SK-N-SH (cell line): Measurements from ENCODE around the gene CACNA1D. TPM values are rescaled to one million over a fixed set of nuclear protein-coding genes. Genes with fewer than 3 reads are reported as not detected.

ENCODE experiments used
- CTCF ChIA-PET: fragments of 300-600, 350-600 bp; formaldehyde crosslinking; extraction: SDS; loops from one replicate; lab custom pipeline; 2021; lab: Yijun Ruan, JAX
- POLR2A ChIA-PET: fragments of 350-600 bp; sonication (Branson Sonifier 250); formaldehyde crosslinking; extraction: SDS; loops from one replicate; lab custom pipeline; 2020; ENCODE audit warnings: antibody characterized with exemption, inconsistent platforms; lab: Yijun Ruan, JAX
- DNase-seq: peaks from one replicate; pipeline ENCODE4 v3.0.0; 2012
- H2AFZ ChIP-seq: fragments of 200-600 bp; sonication (generic); 2 replicates; pipeline ENCODE4 v1.8.1; 2016; ENCODE audit warnings: antibody characterized with exemption, mild to moderate bottlenecking, low read depth
- H3F3A ChIP-seq: fragments of 200-600 bp; sonication (generic); replicated peaks from 2 replicates; pipeline ENCODE3; 2016; ENCODE audit warnings: antibody characterized with exemption, mild to moderate bottlenecking; ENCODE audit not compliant: insufficient read depth
- H3K27ac ChIP-seq, 2 experiments: fragments of 200-500 bp in 1 of 2; fragments of 200-600 bp in 1 of 2; sonication (Bioruptor generic) in 1 of 2; sonication (generic), shearing (Covaris generic) in 1 of 2; 2 replicates each; pipeline versions ENCODE4 v1.5.1 to v1.6.1; 2014 to 2016; ENCODE audit warnings: low read depth in 2 of 2, inconsistent platforms in 1 of 2, low read length in 1 of 2, mild to moderate bottlenecking in 1 of 2, mixed read lengths in 1 of 2
- H3K27me3 ChIP-seq: fragments of 200-600 bp; sonication (generic), shearing (Covaris generic); 2 replicates; pipeline ENCODE4 v1.6.1; 2016; ENCODE audit warnings: mixed run types; ENCODE audit not compliant: insufficient read depth
- H3K36me3 ChIP-seq, 2 experiments: fragments of 200-500 bp in 1 of 2; fragments of 200-600 bp in 1 of 2; sonication (Bioruptor generic) in 1 of 2; sonication (generic) in 1 of 2; replicated peaks in 1 of 2; 2 replicates each; pipeline versions ENCODE3 to v1.5.1; 2014 to 2016; ENCODE audit warnings: low read length in 1 of 2, mild to moderate bottlenecking in 1 of 2; ENCODE audit not compliant: insufficient read depth in 2 of 2, control insufficient read depth in 1 of 2
- H3K4me1 ChIP-seq, 2 experiments: fragments of 200-500 bp in 1 of 2; fragments of 200-600 bp in 1 of 2; sonication (Bioruptor generic) in 1 of 2; sonication (generic), shearing (Covaris generic) in 1 of 2; 2 replicates each; pipeline versions ENCODE4 v1.5.1 to v1.6.1; 2014 to 2016; ENCODE audit warnings: low read depth in 1 of 2, low read length in 1 of 2, mixed run types in 1 of 2; ENCODE audit not compliant: insufficient read depth in 2 of 2, control insufficient read depth in 1 of 2
- H3K4me2 ChIP-seq: fragments of 200-600 bp; sonication (generic), shearing (Covaris generic); 2 replicates; pipeline ENCODE4 v1.6.1; 2017; ENCODE audit warnings: mixed run types
- H3K4me3 ChIP-seq, 2 experiments: fragments of 200-500 bp in 1 of 2; fragments of 200-600 bp in 1 of 2; sonication (Bioruptor generic) in 1 of 2; sonication (generic), shearing (Covaris generic) in 1 of 2; 2 replicates each; pipeline versions ENCODE4 v1.5.1 to v1.8.1; 2014 to 2016; ENCODE audit warnings: low read depth in 2 of 2, inconsistent platforms in 1 of 2, low read length in 1 of 2, mild to moderate bottlenecking in 1 of 2, mixed read lengths in 1 of 2, moderate library complexity in 1 of 2
- H3K79me2 ChIP-seq: fragments of 200-600 bp; sonication (generic); 2 replicates; pipeline ENCODE4 v1.8.1; 2017; ENCODE audit warnings: mild to moderate bottlenecking; ENCODE audit not compliant: insufficient read depth
- H3K9ac ChIP-seq: fragments of 200-600 bp; sonication (generic); 2 replicates; pipeline ENCODE4 v1.6.1; 2017; ENCODE audit warnings: mixed run types
- H3K9me2 ChIP-seq: fragments of 200-600 bp; sonication (generic); 2 replicates; pipeline ENCODE4 v1.6.1; 2017; ENCODE audit warnings: mixed run types
- H3K9me3 ChIP-seq: fragments of 200-600 bp; sonication (generic); 2 replicates; pipeline ENCODE4 v1.6.1; 2017; ENCODE audit warnings: mixed run types, mild to moderate bottlenecking, moderate library complexity
- H4K20me1 ChIP-seq: fragments of 200-600 bp; sonication (generic); 2 replicates; pipeline ENCODE4 v1.6.1; 2017; ENCODE audit warnings: mild to moderate bottlenecking, mixed run types; ENCODE audit not compliant: insufficient read depth
- EP300 ChIP-seq, 2 experiments: IDR thresholded peaks; 2 replicates each; pipeline versions ENCODE4 v1.4.0 to v1.6.1; 2012; ENCODE audit warnings: borderline replicate concordance in 1 of 2, low read depth in 1 of 2, low read length in 1 of 2
- EZH2phosphoT487 ChIP-seq: fragments of 200-600 bp; sonication (generic); IDR thresholded peaks from 2 replicates; pipeline ENCODE4 v1.6.1; 2017; ENCODE audit warnings: low read depth, mixed run types, mild to moderate bottlenecking, antibody characterized with exemption, moderate library complexity, borderline replicate concordance
- FOSL2 ChIP-seq: IDR thresholded peaks from 2 replicates; pipeline ENCODE4 v1.4.0; 2012; ENCODE audit warnings: low read depth, mild to moderate bottlenecking, moderate library complexity, borderline replicate concordance
- FOXJ3 ChIP-seq: sonication (generic); formaldehyde crosslinking; IDR thresholded peaks from 2 replicates; pipeline ENCODE4 v1.5.1; 2020; ENCODE audit warnings: mild to moderate bottlenecking, missing genetic modification reagents
- FOXM1 ChIP-seq: IDR thresholded peaks from 2 replicates; pipeline ENCODE4 v1.4.0; 2012; ENCODE audit warnings: low read depth, mild to moderate bottlenecking
- GATA2 ChIP-seq: sonication (generic); formaldehyde crosslinking; IDR thresholded peaks from 2 replicates; pipeline ENCODE4 v1.5.0; 2020; ENCODE audit warnings: mild to moderate bottlenecking, missing genetic modification reagents
- JUND ChIP-seq: IDR thresholded peaks from 2 replicates; pipeline ENCODE4 v1.4.0; 2012
- NFIC ChIP-seq: IDR thresholded peaks from 2 replicates; pipeline ENCODE4 v1.4.0; 2012; ENCODE audit warnings: borderline replicate concordance
- NRF1 ChIP-seq: IDR thresholded peaks from 2 replicates; pipeline ENCODE4 v1.6.1; 2012; ENCODE audit warnings: low read depth, mild to moderate bottlenecking, low read length
- SMC3 ChIP-seq: IDR thresholded peaks from 2 replicates; pipeline ENCODE4 v1.6.1; 2012; ENCODE audit warnings: low read depth, low read length, improper control_type of control experiment
- TAF1 ChIP-seq: IDR thresholded peaks from 2 replicates; pipeline ENCODE4 v1.6.1; 2012; ENCODE audit warnings: low read depth, mild to moderate bottlenecking, low read length, moderate library complexity, borderline replicate concordance
- TCF12 ChIP-seq: IDR thresholded peaks from 2 replicates; pipeline ENCODE4 v1.4.0; 2012
- USF1 ChIP-seq: IDR thresholded peaks from 2 replicates; pipeline ENCODE4 v1.4.0; 2012; ENCODE audit warnings: low read depth, borderline replicate concordance
- WGBS: methylation state at CpG from one replicate; pipeline ENCODE4 v1.1.6; 2017; ENCODE audit warnings: low lambda C conversion rate; 5-methylcytosine and 5-hydroxymethylcytosine counted together
- polyA plus RNA-seq, 3 experiments: library from polyadenylated mRNA; depleted of rRNA; stranded (reverse); fragments of >200 nt; gene quantifications; 2 replicates each; pipeline ENCODE4 v1.2.3, GENCODE V29; 2012
- TF ChIP-seq, protein P1 (sequence below): fragments of 150-350 bp; IDR thresholded peaks from 2 replicates; pipeline ENCODE4 v1.6.1; 2016; ENCODE audit warnings: mild to moderate bottlenecking, low read depth, low read length

CACNA1D gene
- polyA plus RNA-seq, 1 of the 3 experiments (the other 2 are of a cell fraction) = 0.12 TPM

GRCh38 chr3:53843195-53844177, 349.1 kb downstream of the CACNA1D start (continued):
- TF ChIP-seq FOXJ3 = no peak
- no peak for TF ChIP-seq EZH2phosphoT487
- no peak for TF ChIP-seq GATA2 (CRISPR knock-in tag)
- TF ChIP-seq FOSL2 = no peak

DNA sequence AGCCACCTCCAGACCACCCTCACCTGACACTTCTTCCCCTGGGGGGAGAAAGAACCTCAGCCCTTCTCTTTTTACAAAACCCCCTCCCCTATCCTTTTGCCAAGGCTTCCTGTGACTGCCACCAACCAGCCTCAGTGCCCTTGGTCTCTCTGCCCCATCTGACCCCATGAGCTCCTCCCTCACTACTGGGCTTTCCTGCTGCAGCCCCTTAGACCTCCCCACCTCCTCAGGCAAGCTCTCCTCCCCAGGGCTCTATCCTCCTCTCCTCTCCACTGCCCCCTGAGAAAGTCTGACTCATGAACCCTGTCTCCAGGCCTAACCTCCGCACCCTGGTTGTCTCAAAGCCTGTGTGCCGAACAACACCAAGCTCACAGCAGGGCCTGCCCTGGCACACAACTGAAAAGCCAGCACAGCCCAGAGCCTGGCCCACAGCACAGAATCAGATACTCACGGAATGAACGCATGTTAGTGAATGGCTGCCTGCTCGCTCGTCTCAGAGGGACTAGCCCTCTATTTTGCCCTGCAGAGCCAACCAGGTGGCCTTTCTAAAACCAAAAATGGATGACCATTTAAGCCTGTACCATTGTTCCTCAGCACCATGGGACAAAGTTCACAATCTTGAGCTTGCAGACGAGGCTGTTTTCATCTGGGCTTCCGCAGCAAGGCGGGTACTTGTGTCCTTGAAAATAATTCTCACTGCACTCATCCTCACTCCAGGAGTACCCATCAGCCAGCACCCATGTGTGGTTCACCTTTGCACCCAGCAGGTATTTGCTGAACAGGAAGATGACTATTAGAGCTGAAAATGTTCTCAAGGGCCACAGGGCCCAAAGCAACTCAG, 350.1 kb downstream of the CACNA1D start:
- Histone ChIP-seq H2AFZ (no peak overlapping the region), H3K4me1 (peaks cover 0 to 18% of the 10 kb centered on the region in 2 experiments; a peak in 1 of 4 replicates), H3K9me2 (no peaks in the 10 kb centered on the region), H3K27me3 (peaks cover 30% of the 10 kb centered on the region), H3K79me2 (no peaks in the 10 kb centered on the region), H3K4me2 (no peak overlapping the region), H3F3A (no peaks in the 10 kb centered on the region), H3K9ac (no peak overlapping the region), H4K20me1 (no peaks in the 10 kb centered on the region), H3K27ac (no peak overlapping the region), H3K4me3 (no peak overlapping the region), H3K36me3 (no peaks in the 10 kb centered on the region), H3K9me3 (no peaks in the 10 kb centered on the region)
- no peak for TF ChIP-seq TCF12
- TF ChIP-seq EP300 (IDR thresholded peaks at IDR 0.05; ENCODE audit: borderline replicate concordance in 1 of 2, low read depth in 1 of 2, low read length in 1 of 2) = no peak
- TF ChIP-seq SMC3 = no peak
- TF ChIP-seq JUND = no peak
- no peak for TF ChIP-seq NFIC
- no peak for TF ChIP-seq FOSL2
- TF ChIP-seq EZH2phosphoT487 = no peak
- no peak for TF ChIP-seq NRF1
- no peak for TF ChIP-seq FOXM1
- no peak for TF ChIP-seq USF1
- TF ChIP-seq TAF1 = no peak
- TF ChIP-seq, protein P1, sequence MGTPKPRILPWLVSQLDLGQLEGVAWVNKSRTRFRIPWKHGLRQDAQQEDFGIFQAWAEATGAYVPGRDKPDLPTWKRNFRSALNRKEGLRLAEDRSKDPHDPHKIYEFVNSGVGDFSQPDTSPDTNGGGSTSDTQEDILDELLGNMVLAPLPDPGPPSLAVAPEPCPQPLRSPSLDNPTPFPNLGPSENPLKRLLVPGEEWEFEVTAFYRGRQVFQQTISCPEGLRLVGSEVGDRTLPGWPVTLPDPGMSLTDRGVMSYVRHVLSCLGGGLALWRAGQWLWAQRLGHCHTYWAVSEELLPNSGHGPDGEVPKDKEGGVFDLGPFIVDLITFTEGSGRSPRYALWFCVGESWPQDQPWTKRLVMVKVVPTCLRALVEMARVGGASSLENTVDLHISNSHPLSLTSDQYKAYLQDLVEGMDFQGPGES = no peak
- CTCF ChIA-PET = interaction anchor here (1.0 to 1.5 kb wide), 4 partner anchors 33 to 469 kb away, joined by 3 read pairs; no protein-coding TSS in a partner anchor
- no peak for DNase-seq
- 80% methylated on average over 4 of the region's 9 CpGs for WGBS
- POLR2A ChIA-PET = no interaction called here
